Esophagus muscularis mucosa (tissue), 4 donors: ENCODE data around the gene HAGHL. TPM values are rescaled to one million over a fixed set of nuclear protein-coding genes. Genes with fewer than 3 reads are reported as not detected.
A peak's percentile ranks its signal among the peaks of the same experiment; 100 is the strongest.

ENCODE experiments used
- DNase-seq: peaks from one replicate; pipeline ENCODE4 v3.0.0-alpha.2; 2017; ENCODE audit errors: extremely low spot score
- H3K27ac ChIP-seq, 4 donors: fragments of 200-600 bp; sonication (generic); replicated peaks in 1 of 4; 1 replicate in 3 of 4; 2 replicates in 1 of 4; pipeline ENCODE4 v1.5.1; 2016 to 2019; ENCODE audit warnings: mild to moderate bottlenecking in 1 of 4
- H3K27me3 ChIP-seq, 4 donors: fragments of 200-600 bp; sonication (generic); one replicate each; pipeline versions ENCODE4 v1.5.1 to v1.6.0; 2016 to 2019
- H3K36me3 ChIP-seq, 4 donors: fragments of 200-600 bp; sonication (generic); one replicate each; pipeline ENCODE4 v1.5.1; 2016 to 2019
- H3K4me1 ChIP-seq, 4 donors: fragments of 200-600 bp; sonication (generic); one replicate each; pipeline ENCODE4 v1.5.1; 2016 to 2019
- H3K4me3 ChIP-seq, 4 donors: fragments of 200-600 bp; sonication (generic); 1 replicate in 2 of 4; 2 replicates in 2 of 4; pipeline ENCODE4 v1.5.1; 2016 to 2019; ENCODE audit warnings: mild to moderate bottlenecking in 4 of 4, moderate library complexity in 1 of 4
- H3K9me3 ChIP-seq, 4 donors: fragments of 200-600 bp; sonication (generic); 1 replicate in 3 of 4; 2 replicates in 1 of 4; pipeline ENCODE4 v1.5.1; 2016 to 2019
- CTCF ChIP-seq, 3 experiments: fragments of 200-600 bp in 2 of 3; fragments of 450-650 bp in 1 of 3; sonication (generic) in 2 of 3; IDR thresholded peaks; one replicate each; pipeline ENCODE4 v1.5.1; 2017 to 2019; ENCODE audit warnings: antibody characterized with exemption in 3 of 3, mild to moderate bottlenecking in 2 of 3, moderate library complexity in 1 of 3
- EP300 ChIP-seq: sonication (generic); formaldehyde crosslinking; IDR thresholded peaks from one replicate; pipeline ENCODE4 v1.6.1; 2017; ENCODE audit warnings: antibody characterized with exemption
- POLR2A ChIP-seq: fragments of 450-650 bp; IDR thresholded peaks from one replicate; pipeline ENCODE4 v1.6.1; 2017; ENCODE audit warnings: antibody characterized with exemption, moderate library complexity, mild to moderate bottlenecking, low read depth
- POLR2AphosphoS5 ChIP-seq, 2 donors: sonication (generic); formaldehyde crosslinking; IDR thresholded peaks; one replicate each; pipeline ENCODE4 v1.6.1; 2017; ENCODE audit warnings: antibody characterized with exemption in 2 of 2
- WGBS: methylation state at CpG from one replicate; pipeline ENCODE4 v1.1.5; 2018; 5-methylcytosine and 5-hydroxymethylcytosine counted together
- intact Hi-C: fragments of 100-400 bp; cut with DNase I; formaldehyde crosslinking; loops from one replicate; pipeline ENCODE4 v1.15.1; 2023
- total RNA-seq, 4 donors: library from RNA; depleted of rRNA; stranded (reverse); fragments of >200 nt; gene quantifications; one replicate each; pipeline versions ENCODE4 v1.1.0 to v1.2.1, GENCODE V29; 2016

HAGHL gene
- total RNA-seq, 4 donors from 2014 or later, result 1.7 to 5.6 (median 4.5) TPM

- intact Hi-C loops, result no loop called here
- no peak for DNase-seq
- H3K9me3 ChIP-seq, result no peaks in the 10 kb centered on the region
- WGBS, result no CpG with 5 or more reads among the region's 29 CpGs
- H3K36me3 ChIP-seq, result peaks cover 0 to 6% (median 2%) of the 10 kb centered on the region in 4 donors
- TF ChIP-seq EP300 (no peak), POLR2A (no peak), POLR2AphosphoS5 (IDR thresholded peaks at IDR 0.05) (no peak), CTCF (IDR thresholded peaks at IDR 0.05) (no peak)
- H3K27ac ChIP-seq, result no peak overlapping the region
- peaks cover 45 to 64% (median 58%) of the 10 kb centered on the region in 4 donors for H3K4me1 ChIP-seq
- peaks cover 0 to 53% (median 24%) of the 10 kb centered on the region in 4 donors for H3K27me3 ChIP-seq
- no peak overlapping the region for H3K4me3 ChIP-seq
These were observed 2.5 kb upstream of the HAGHL start for GRCh38 chr16:724188-725040.

GRCh38 chr16:725041-725376, 1.9 kb upstream of the HAGHL start:
- Histone ChIP-seq H3K9me3 (no peaks in the 10 kb centered on the region), H3K36me3 (peaks cover 0 to 10% (median 3%) of the 10 kb centered on the region in 4 donors), H3K27ac (no peak overlapping the region), H3K4me1 (peaks cover 39 to 58% (median 52%) of the 10 kb centered on the region in 4 donors), H3K27me3 (peaks cover 0 to 53% (median 24%) of the 10 kb centered on the region in 4 donors), H3K4me3 (no peak overlapping the region)
- no peak for DNase-seq
- no CpG with 5 or more reads among the region's 7 CpGs for WGBS
- TF ChIP-seq POLR2A, result no peak
- no peak for TF ChIP-seq EP300
- intact Hi-C loops, result no loop called here

- peaks cover 0 to 53% (median 24%) of the 10 kb centered on the region in 4 donors for H3K27me3 ChIP-seq
- TF ChIP-seq EP300, result no peak
- no peak for TF ChIP-seq POLR2AphosphoS5 (IDR thresholded peaks at IDR 0.05)
- TF ChIP-seq POLR2A, result no peak
- no peak for TF ChIP-seq CTCF (IDR thresholded peaks at IDR 0.05)
- no peaks in the 10 kb centered on the region for H3K9me3 ChIP-seq
- intact Hi-C loops, result no loop called here
- no peak for DNase-seq
- peaks cover 0 to 16% (median 9%) of the 10 kb centered on the region in 4 donors for H3K36me3 ChIP-seq
- peaks cover 33 to 52% (median 46%) of the 10 kb centered on the region in 4 donors for H3K4me1 ChIP-seq
- no peak overlapping the region for H3K4me3 ChIP-seq
- no peak overlapping the region for H3K27ac ChIP-seq
- 78% methylated on average over 8 of the region's 23 CpGs for WGBS
These were observed 1.3 kb upstream of the HAGHL start for GRCh38 chr16:725463-726187.

- Histone ChIP-seq H3K27ac (no peak overlapping the region), H3K4me3 (peak overlapping the region in 2 of 4 donors; percentile 56 to 61), H3K27me3 (peaks cover 0 to 53% (median 24%) of the 10 kb centered on the region in 4 donors), H3K36me3 (peaks cover 2 to 21% (median 13%) of the 10 kb centered on the region in 4 donors), H3K9me3 (no peaks in the 10 kb centered on the region), H3K4me1 (peaks cover 32 to 50% (median 45%) of the 10 kb centered on the region in 4 donors)
- intact Hi-C loops, result no loop called here
- no peak for DNase-seq
- WGBS, result no CpG with 5 or more reads among the region's 9 CpGs
- TF ChIP-seq POLR2AphosphoS5 (IDR thresholded peaks at IDR 0.05), result no peak
- no peak for TF ChIP-seq EP300
- TF ChIP-seq CTCF (IDR thresholded peaks at IDR 0.05), result no peak
- no peak for TF ChIP-seq POLR2A
These were observed 793 bp upstream of the HAGHL start for GRCh38 chr16:726188-726437.

GRCh38 chr16:727291-727977, 528 bp downstream of the HAGHL start:
- TF ChIP-seq POLR2AphosphoS5 (IDR thresholded peaks at IDR 0.05) (no peak), EP300 (no peak), CTCF (IDR thresholded peaks at IDR 0.05) (no peak), POLR2A (peak; percentile 22)
- no peaks in the 10 kb centered on the region for H3K9me3 ChIP-seq
- 0% methylated on average over 12 of the region's 61 CpGs for WGBS
- peaks cover 26 to 38% (median 33%) of the 10 kb centered on the region in 4 donors for H3K4me1 ChIP-seq
- peaks cover 0 to 53% (median 24%) of the 10 kb centered on the region in 4 donors for H3K27me3 ChIP-seq
- no peak overlapping the region for H3K27ac ChIP-seq
- intact Hi-C loops, result no loop called here
- H3K4me3 ChIP-seq, result peak overlapping the region; percentile 56 to 66 (median 58)
- DNase-seq, result no peak
- H3K36me3 ChIP-seq, result peaks cover 12 to 34% (median 24%) of the 10 kb centered on the region in 4 donors
